CD14-positive monocyte (primary cell): ENCODE results near the gene CHPF. TPM values are rescaled to one million over a fixed set of nuclear protein-coding genes. Genes with fewer than 3 reads are reported as not detected.

Experiments
- DNase-seq, 3 donors: peaks; one replicate each; pipeline ENCODE4 v3.0.0-alpha.2; 2011 to 2022
- H2AFZ ChIP-seq: 2 replicates; pipeline ENCODE4 v1.6.0; 2012; ENCODE audit warnings: mild to moderate bottlenecking, low read depth, low read length, inconsistent platforms; ENCODE audit not compliant: insufficient read depth, poor library complexity, severe bottlenecking
- H3K27ac ChIP-seq, 2 donors: 1 replicate in 1 of 2; 2 replicates in 1 of 2; pipeline ENCODE4 v1.5.1; 2012 to 2013; ENCODE audit warnings: low read length in 2 of 2, control low read depth in 1 of 2, inconsistent platforms in 1 of 2, low read depth in 1 of 2, mild to moderate bottlenecking in 1 of 2
- H3K27me3 ChIP-seq, 2 donors: one replicate each; pipeline versions ENCODE4 v1.6.0 to v1.6.1; 2011 to 2013; ENCODE audit warnings: low read length in 2 of 2; ENCODE audit not compliant: control insufficient read depth in 2 of 2, insufficient read depth in 2 of 2
- H3K36me3 ChIP-seq, 2 donors: replicated peaks in 1 of 2; 1 replicate in 1 of 2; 2 replicates in 1 of 2; pipeline versions ENCODE4 v1.5.1 to v1.6.1; 2012 to 2013; ENCODE audit warnings: low read length in 2 of 2, control low read depth in 1 of 2, inconsistent platforms in 1 of 2, mild to moderate bottlenecking in 1 of 2; ENCODE audit not compliant: insufficient read depth in 2 of 2, control insufficient read depth in 1 of 2
- H3K4me1 ChIP-seq, 2 donors: 1 replicate in 1 of 2; 2 replicates in 1 of 2; pipeline versions ENCODE4 v1.5.1 to v1.6.1; 2012 to 2013; ENCODE audit warnings: low read length in 2 of 2, control low read depth in 1 of 2, inconsistent platforms in 1 of 2, mild to moderate bottlenecking in 1 of 2, moderate library complexity in 1 of 2; ENCODE audit not compliant: insufficient read depth in 2 of 2, control insufficient read depth in 1 of 2
- H3K4me2 ChIP-seq: replicated peaks from 2 replicates; pipeline ENCODE3; 2012; ENCODE audit warnings: low read length, moderate library complexity, mild to moderate bottlenecking; ENCODE audit not compliant: poor library complexity, severe bottlenecking; ENCODE audit errors: extremely low read depth
- H3K4me3 ChIP-seq, 3 experiments: fragments of 200-600 bp in 1 of 3; sonication (generic) in 1 of 3; replicated peaks in 1 of 3; 1 replicate in 2 of 3; 2 replicates in 1 of 3; pipeline ENCODE4 v1.5.1; 2011 to 2013; ENCODE audit warnings: low read length in 3 of 3, mild to moderate bottlenecking in 3 of 3, control low read depth in 2 of 3, low read depth in 2 of 3, inconsistent platforms in 1 of 3, moderate library complexity in 1 of 3
- H3K79me2 ChIP-seq: 2 replicates; pipeline ENCODE4 v1.6.0; 2012; ENCODE audit warnings: mild to moderate bottlenecking, control low read depth, inconsistent platforms, low read length, moderate library complexity; ENCODE audit not compliant: insufficient read depth
- H3K9ac ChIP-seq: 2 replicates; pipeline ENCODE4 v1.6.0; 2017; ENCODE audit warnings: low read length, mild to moderate bottlenecking; ENCODE audit not compliant: insufficient read depth, poor library complexity, severe bottlenecking
- H3K9me3 ChIP-seq, 2 donors: replicated peaks in 1 of 2; 1 replicate in 1 of 2; 2 replicates in 1 of 2; pipeline versions ENCODE4 v1.5.1 to v1.6.1; 2012 to 2013; ENCODE audit warnings: low read length in 2 of 2, control low read depth in 1 of 2; ENCODE audit not compliant: control insufficient read depth in 1 of 2, insufficient read depth in 1 of 2
- H4K20me1 ChIP-seq: 2 replicates; pipeline ENCODE4 v1.6.0; 2012; ENCODE audit warnings: mild to moderate bottlenecking, low read length, control low read depth, moderate library complexity; ENCODE audit not compliant: insufficient read depth
- H3K27ac Mint-ChIP-seq, 7 donors: one replicate each; pipeline ENCODE4 v1.8.0; 2020; ENCODE audit warnings: mild to moderate bottlenecking in 7 of 7, mixed read lengths in 7 of 7, moderate library complexity in 6 of 7, inconsistent platforms in 2 of 7
- H3K27me3 Mint-ChIP-seq, 3 donors: one replicate each; pipeline ENCODE4 v1.8.0; 2021 to 2022; ENCODE audit warnings: low read depth in 3 of 3, mild to moderate bottlenecking in 3 of 3, mixed read lengths in 3 of 3, moderate library complexity in 3 of 3, inconsistent platforms in 1 of 3
- H3K36me3 Mint-ChIP-seq, 2 donors: one replicate each; pipeline ENCODE4 v1.8.0; 2020; ENCODE audit warnings: mixed read lengths in 2 of 2, inconsistent platforms in 1 of 2, mild to moderate bottlenecking in 1 of 2
- H3K4me1 Mint-ChIP-seq: one replicate; pipeline ENCODE4 v1.8.0; 2020; ENCODE audit warnings: mild to moderate bottlenecking, mixed read lengths
- H3K4me3 Mint-ChIP-seq, 2 donors: one replicate each; pipeline ENCODE4 v1.8.0; 2020; ENCODE audit warnings: mild to moderate bottlenecking in 2 of 2, mixed read lengths in 2 of 2, moderate library complexity in 1 of 2
- H3K9me3 Mint-ChIP-seq, 7 donors: one replicate each; pipeline ENCODE4 v1.8.0; 2020 to 2022; ENCODE audit warnings: mixed read lengths in 7 of 7, mild to moderate bottlenecking in 6 of 7, moderate library complexity in 6 of 7, inconsistent platforms in 2 of 7
- CTCF ChIP-seq: fragments of 200-600 bp; IDR thresholded peaks from one replicate; pipeline ENCODE4 v1.8.0; 2022; ENCODE audit warnings: antibody characterized with exemption, mild to moderate bottlenecking
- WGBS: methylation state at CpG from one replicate; pipeline ENCODE4 v1.1.5; 2013; ENCODE audit warnings: missing lambda C conversion rate; ENCODE audit not compliant: insufficient coverage; 5-methylcytosine and 5-hydroxymethylcytosine counted together
- intact Hi-C, 2 donors: fragments of 100-400 bp; cut with micrococcal nuclease; formaldehyde crosslinking; loops; one replicate each; pipeline versions ENCODE4 v1.15.0 to v1.15.1; 2023
- polyA plus RNA-seq, 3 donors: library from polyadenylated mRNA; depleted of rRNA in 1 of 3; unstranded in 2 of 3; stranded (reverse) in 1 of 3; fragments of 300-500 nt in 2 of 3; fragments of >200 nt in 1 of 3; fragmentation: Illumina TruSeq in 2 of 3; gene quantifications; 1 replicate in 2 of 3; 2 replicates in 1 of 3; pipeline ENCODE4 v1.2.3, GENCODE V29; 2012 to 2021

Gene CHPF
- polyA plus RNA-seq, 3 donors, result 0.09 to 0.32 (median 0.09) TPM

- Histone ChIP-seq H3K4me1 (peaks cover 21 to 31% of the 10 kb centered on the region in 2 donors), H3K4me2 (no peak overlapping the region), H2AFZ (no peak overlapping the region), H3K27me3 (peaks cover 24 to 60% of the 10 kb centered on the region in 2 donors), H3K36me3 (no peaks in the 10 kb centered on the region), H3K9me3 (peaks cover 0 to 5% of the 10 kb centered on the region in 2 donors), H4K20me1 (no peaks in the 10 kb centered on the region), H3K4me3 (no peak overlapping the region), H3K79me2 (no peaks in the 10 kb centered on the region), H3K27ac (no peak overlapping the region), H3K9ac (no peak overlapping the region)
- peaks cover 15% of the 10 kb centered on the region for H3K4me1 Mint-ChIP-seq
- 96% methylated on average over 26 of the region's 26 CpGs for WGBS
- H3K36me3 Mint-ChIP-seq, result peaks cover 3 to 6% of the 10 kb centered on the region in 2 donors
- no peak overlapping the region for H3K4me3 Mint-ChIP-seq
- H3K9me3 Mint-ChIP-seq, result peaks cover 0 to 21% (median 4%) of the 10 kb centered on the region in 7 donors
- no peak for TF ChIP-seq CTCF
- peaks cover 45 to 83% (median 55%) of the 10 kb centered on the region in 3 donors for H3K27me3 Mint-ChIP-seq
- no peak for DNase-seq
- intact Hi-C loops, result no loop called here
- H3K27ac Mint-ChIP-seq, result peak overlapping the region in 1 of 7 donors; percentile 68
Observed at GRCh38 chr2:219547621-219548020, 4.0 kb upstream of the CHPF start.

GRCh38 chr2:219545943-219546352 is 2.3 kb upstream of the CHPF start:
- no peak overlapping the region for H2AFZ ChIP-seq
- H3K36me3 ChIP-seq, result no peaks in the 10 kb centered on the region
- no peak for DNase-seq
- H3K4me3 ChIP-seq, result no peak overlapping the region
- no peaks in the 10 kb centered on the region for H3K9me3 ChIP-seq
- peaks cover 0 to 15% (median 2%) of the 10 kb centered on the region in 7 donors for H3K9me3 Mint-ChIP-seq
- peak overlapping the region in 1 of 7 donors; percentile 26 for H3K27ac Mint-ChIP-seq
- peak overlapping the region in 1 of 2 donors; percentile 31 for H3K4me3 Mint-ChIP-seq
- H3K4me2 ChIP-seq, result no peak overlapping the region
- WGBS, result 86% methylated on average over 4 of the region's 4 CpGs
- peaks cover 24 to 62% of the 10 kb centered on the region in 2 donors for H3K27me3 ChIP-seq
- peaks cover 2 to 6% of the 10 kb centered on the region in 2 donors for H3K36me3 Mint-ChIP-seq
- no peak overlapping the region for H3K27ac ChIP-seq
- peaks cover 40 to 81% (median 50%) of the 10 kb centered on the region in 3 donors for H3K27me3 Mint-ChIP-seq
- intact Hi-C loops, result no loop called here
- no peak for TF ChIP-seq CTCF
- no peak overlapping the region for H3K9ac ChIP-seq
- H4K20me1 ChIP-seq, result no peaks in the 10 kb centered on the region
- H3K4me1 ChIP-seq, result peaks cover 21 to 27% of the 10 kb centered on the region in 2 donors
- no peaks in the 10 kb centered on the region for H3K79me2 ChIP-seq
- H3K4me1 Mint-ChIP-seq, result peaks cover 11% of the 10 kb centered on the region
